Epithelial cell of alveolus of lung (primary cell): Measurements from ENCODE around the gene TRAF2. TPM values are rescaled to one million over a fixed set of nuclear protein-coding genes. Genes with fewer than 3 reads are reported as not detected.

ENCODE experiments used
- total RNA-seq: library from RNA; depleted of rRNA; stranded (reverse); fragments of >200 nt; gene quantifications from 2 replicates; pipeline ENCODE4 v1.2.1, GENCODE V29; 2015

TRAF2 gene
- total RNA-seq = 8.5 and 11.9 TPM in 2 replicates

GRCh38 chr9:136885950-136886578 is at the start of gene TRAF2:
Gene TRAF2 (plus strand): TSS chr9:136886516. CDS start chr9:136898741, 12,225 bp downstream.

GRCh38 chr9:136842380-136842948 is 43.9 kb upstream of the TRAF2 start, which contains the start of gene AJM1:
Gene AJM1 (plus strand): TSS chr9:136842478. CDS start chr9:136844415, 1,937 bp downstream.

GRCh38 chr9:136849038-136849959 is 37.0 kb upstream of the TRAF2 start, which contains the start of gene PHPT1:
Gene PHPT1 (plus strand): TSS chr9:136849409. CDS start chr9:136849431, 22 bp downstream.

GRCh38 chr9:136851941-136852663 is 34.2 kb upstream of the TRAF2 start, which contains the start of gene MAMDC4:
Gene MAMDC4 (plus strand): TSS chr9:136852346. CDS start chr9:136852417, 71 bp downstream.

GRCh38 chr9:136944519-136945332 is 58.4 kb downstream of the TRAF2 start, which contains the start of the genes C8G and FBXW5:
Gene C8G (plus strand): TSS chr9:136945243. CDS start chr9:136945321, 78 bp downstream.
Gene FBXW5 (minus strand): TSS chr9:136944738. CDS start chr9:136944083, 655 bp downstream.

GRCh38 chr9:136951541-136952320 is 65.4 kb downstream of the TRAF2 start, which contains the start of gene LCN12:
Gene LCN12 (plus strand): TSS chr9:136952273. CDS start chr9:136952328, 55 bp downstream.

Other genes with a start within 250 kb of the TRAF2 start
- gene EGFL7, start 223.6 kb upstream of the TRAF2 start, total RNA-seq = 26.7 and 30.1 TPM in 2 replicates
- gene AGPAT2, start 199.1 kb upstream of the TRAF2 start, total RNA-seq = 45.6 and 50.7 TPM in 2 replicates
- gene DIPK1B, start 173.9 kb upstream of the TRAF2 start, total RNA-seq = 3.2 and 29.0 TPM in 2 replicates
- gene LCN10, start 143.6 kb upstream of the TRAF2 start, total RNA-seq = not detected in 2 replicates
- not detected in 2 replicates for gene LCN6, start 138.0 kb upstream of the TRAF2 start, total RNA-seq
- not detected in 2 replicates for gene LCN8, start 128.3 kb upstream of the TRAF2 start, total RNA-seq
- gene LCN15, start 122.0 kb upstream of the TRAF2 start, total RNA-seq = not detected in 2 replicates
- 57.3 and 94.1 TPM in 2 replicates for gene TMEM141, start 95.2 kb upstream of the TRAF2 start, total RNA-seq
- 1.1 TPM in 1 of 2 replicates, not detected in the other for gene CCDC183, start 90.2 kb upstream of the TRAF2 start, total RNA-seq
- 57.3 and 90.6 TPM in 2 replicates for gene RABL6, start 78.6 kb upstream of the TRAF2 start, total RNA-seq
- 0.52 and 0.88 TPM in 2 replicates for gene AJM1, start 44.0 kb upstream of the TRAF2 start, total RNA-seq
- gene PHPT1, start 37.1 kb upstream of the TRAF2 start, total RNA-seq = 101 and 129 TPM in 2 replicates
- 0.91 and 2.2 TPM in 2 replicates for gene MAMDC4, start 34.2 kb upstream of the TRAF2 start, total RNA-seq
- gene EDF1, start 20.2 kb upstream of the TRAF2 start, total RNA-seq = 305 and 403 TPM in 2 replicates
- gene FBXW5, start 58.2 kb downstream of the TRAF2 start, total RNA-seq = 127 and 134 TPM in 2 replicates
- not detected in 2 replicates for gene C8G, start 58.7 kb downstream of the TRAF2 start, total RNA-seq
- not detected in 2 replicates for gene LCN12, start 65.8 kb downstream of the TRAF2 start, total RNA-seq
- gene PTGDS, start 91.0 kb downstream of the TRAF2 start, total RNA-seq = 0.39 and 78.2 TPM in 2 replicates
- gene LCNL1, start 96.5 kb downstream of the TRAF2 start, total RNA-seq = 1.9 TPM in 1 of 2 replicates, not detected in the other
- gene PAXX, start 105.9 kb downstream of the TRAF2 start, total RNA-seq = 19.1 and 33.0 TPM in 2 replicates
- 3.1 and 6.2 TPM in 2 replicates for gene CLIC3, start 110.1 kb downstream of the TRAF2 start, total RNA-seq
- 14.9 and 15.8 TPM in 2 replicates for gene ABCA2, start 141.7 kb downstream of the TRAF2 start, total RNA-seq
- not detected in 2 replicates for gene FUT7, start 145.6 kb downstream of the TRAF2 start, total RNA-seq
- gene NPDC1, start 159.7 kb downstream of the TRAF2 start, total RNA-seq = 25.2 and 54.9 TPM in 2 replicates
- 0.72 TPM in 1 of 2 replicates, not detected in the other for gene ENTPD2, start 167.5 kb downstream of the TRAF2 start, total RNA-seq
- 5.0 and 10.7 TPM in 2 replicates for gene SAPCD2, start 184.0 kb downstream of the TRAF2 start, total RNA-seq
- gene UAP1L1, start 191.0 kb downstream of the TRAF2 start, total RNA-seq = 5.7 and 11.7 TPM in 2 replicates
- 50.3 and 94.1 TPM in 2 replicates for gene MAN1B1, start 200.5 kb downstream of the TRAF2 start, total RNA-seq
- gene DPP7, start 228.2 kb downstream of the TRAF2 start, total RNA-seq = 69.8 and 123 TPM in 2 replicates